WTC11 (cell line): ENCODE measurements around the gene ICA1L.

Experiments used
- CREM ChIP-seq: sonication (generic); formaldehyde crosslinking; IDR thresholded peaks from 2 replicates; pipeline ENCODE4 v1.8.1; 2022; ENCODE audit warnings: mild to moderate bottlenecking, missing genetic modification reagents, moderate library complexity
- EMX1 ChIP-seq: fragments of 250-450 bp; sonication (Bioruptor Pico); IDR thresholded peaks from 2 replicates; pipeline ENCODE4 v1.8.0; 2021; ENCODE audit warnings: mild to moderate bottlenecking
- MYBL2 ChIP-seq: sonication (generic); formaldehyde crosslinking; IDR thresholded peaks from 2 replicates; pipeline ENCODE4 v1.8.1; 2023; ENCODE audit warnings: mild to moderate bottlenecking, moderate library complexity, missing genetic modification reagents
- NFATC4 ChIP-seq: fragments of 250-450 bp; sonication (Bioruptor Pico); IDR thresholded peaks from 2 replicates; pipeline ENCODE4 v1.9.0; 2021; ENCODE audit warnings: mild to moderate bottlenecking
- NFYB ChIP-seq: sonication (generic); formaldehyde crosslinking; conservative IDR thresholded peaks from 2 replicates; pipeline ENCODE4 v1.8.0; 2022; ENCODE audit warnings: low read depth, missing genetic modification reagents
- NR3C1 ChIP-seq: sonication (generic); formaldehyde crosslinking; conservative IDR thresholded peaks from 2 replicates; pipeline ENCODE4 v1.8.1; 2023; ENCODE audit warnings: low read depth, mild to moderate bottlenecking, missing genetic modification reagents
- TF ChIP-seq, protein P1 (sequence below): sonication (generic); formaldehyde crosslinking; IDR thresholded peaks from 2 replicates; pipeline ENCODE4 v1.8.1; 2022; ENCODE audit warnings: low read depth, mild to moderate bottlenecking, moderate library complexity, missing genetic modification reagents, borderline replicate concordance
- TF ChIP-seq, protein P2 (sequence below): fragments of 200-600 bp; IDR thresholded peaks from 2 replicates; pipeline ENCODE4 v1.8.0; 2022; ENCODE audit warnings: antibody characterized with exemption
- TF ChIP-seq, protein P3 (sequence below): fragments of 250-450 bp; sonication (Bioruptor Pico); IDR thresholded peaks from 2 replicates; pipeline ENCODE4 v1.8.0; 2021; ENCODE audit warnings: mild to moderate bottlenecking

DNA sequence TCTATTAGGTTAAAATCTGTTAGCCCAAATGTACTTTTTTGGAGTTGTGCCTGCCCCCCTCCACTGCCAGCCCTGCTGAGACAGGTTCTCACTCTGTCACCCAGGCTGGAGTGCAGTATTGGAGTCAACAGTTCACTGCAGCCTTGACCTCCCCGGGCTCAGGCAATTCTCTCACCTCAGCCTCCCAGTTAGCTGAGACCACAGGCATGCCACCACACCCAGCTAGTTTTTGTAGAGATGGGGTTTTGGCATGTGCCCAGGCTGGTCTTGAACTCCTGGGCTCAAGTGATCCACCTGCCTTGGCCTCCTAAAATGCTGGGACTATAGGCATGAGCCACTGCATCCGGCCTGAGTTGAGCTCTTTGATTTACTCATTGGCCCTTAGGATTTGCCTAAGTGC lies 110.7 kb downstream of the ICA1L start:
- TF ChIP-seq, protein P1, sequence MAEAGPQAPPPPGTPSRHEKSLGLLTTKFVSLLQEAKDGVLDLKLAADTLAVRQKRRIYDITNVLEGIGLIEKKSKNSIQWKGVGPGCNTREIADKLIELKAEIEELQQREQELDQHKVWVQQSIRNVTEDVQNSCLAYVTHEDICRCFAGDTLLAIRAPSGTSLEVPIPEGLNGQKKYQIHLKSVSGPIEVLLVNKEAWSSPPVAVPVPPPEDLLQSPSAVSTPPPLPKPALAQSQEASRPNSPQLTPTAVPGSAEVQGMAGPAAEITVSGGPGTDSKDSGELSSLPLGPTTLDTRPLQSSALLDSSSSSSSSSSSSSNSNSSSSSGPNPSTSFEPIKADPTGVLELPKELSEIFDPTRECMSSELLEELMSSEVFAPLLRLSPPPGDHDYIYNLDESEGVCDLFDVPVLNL (CRISPR knock-in tag) = no peak
- TF ChIP-seq EMX1 = no peak
- TF ChIP-seq CREM (CRISPR knock-in tag) = no peak
- TF ChIP-seq, protein P2, sequence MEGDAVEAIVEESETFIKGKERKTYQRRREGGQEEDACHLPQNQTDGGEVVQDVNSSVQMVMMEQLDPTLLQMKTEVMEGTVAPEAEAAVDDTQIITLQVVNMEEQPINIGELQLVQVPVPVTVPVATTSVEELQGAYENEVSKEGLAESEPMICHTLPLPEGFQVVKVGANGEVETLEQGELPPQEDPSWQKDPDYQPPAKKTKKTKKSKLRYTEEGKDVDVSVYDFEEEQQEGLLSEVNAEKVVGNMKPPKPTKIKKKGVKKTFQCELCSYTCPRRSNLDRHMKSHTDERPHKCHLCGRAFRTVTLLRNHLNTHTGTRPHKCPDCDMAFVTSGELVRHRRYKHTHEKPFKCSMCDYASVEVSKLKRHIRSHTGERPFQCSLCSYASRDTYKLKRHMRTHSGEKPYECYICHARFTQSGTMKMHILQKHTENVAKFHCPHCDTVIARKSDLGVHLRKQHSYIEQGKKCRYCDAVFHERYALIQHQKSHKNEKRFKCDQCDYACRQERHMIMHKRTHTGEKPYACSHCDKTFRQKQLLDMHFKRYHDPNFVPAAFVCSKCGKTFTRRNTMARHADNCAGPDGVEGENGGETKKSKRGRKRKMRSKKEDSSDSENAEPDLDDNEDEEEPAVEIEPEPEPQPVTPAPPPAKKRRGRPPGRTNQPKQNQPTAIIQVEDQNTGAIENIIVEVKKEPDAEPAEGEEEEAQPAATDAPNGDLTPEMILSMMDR = no peak
- no peak for TF ChIP-seq NR3C1 (CRISPR knock-in tag)
- no peak for TF ChIP-seq NFATC4
- TF ChIP-seq NFYB (CRISPR knock-in tag) = no peak
- no peak for TF ChIP-seq MYBL2 (CRISPR knock-in tag)
- TF ChIP-seq, protein P3, sequence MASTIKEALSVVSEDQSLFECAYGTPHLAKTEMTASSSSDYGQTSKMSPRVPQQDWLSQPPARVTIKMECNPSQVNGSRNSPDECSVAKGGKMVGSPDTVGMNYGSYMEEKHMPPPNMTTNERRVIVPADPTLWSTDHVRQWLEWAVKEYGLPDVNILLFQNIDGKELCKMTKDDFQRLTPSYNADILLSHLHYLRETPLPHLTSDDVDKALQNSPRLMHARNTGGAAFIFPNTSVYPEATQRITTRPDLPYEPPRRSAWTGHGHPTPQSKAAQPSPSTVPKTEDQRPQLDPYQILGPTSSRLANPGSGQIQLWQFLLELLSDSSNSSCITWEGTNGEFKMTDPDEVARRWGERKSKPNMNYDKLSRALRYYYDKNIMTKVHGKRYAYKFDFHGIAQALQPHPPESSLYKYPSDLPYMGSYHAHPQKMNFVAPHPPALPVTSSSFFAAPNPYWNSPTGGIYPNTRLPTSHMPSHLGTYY (CRISPR knock-in tag) = no peak
